Astrocyte of the cerebellum (primary cell): ENCODE data around the gene PACRG.
A peak's percentile ranks its signal among the peaks of the same experiment; 100 is the strongest.

Experiments
- DNase-seq: peaks from one replicate; pipeline ENCODE4 v3.0.0-alpha.2; 2011; ENCODE audit warnings: low read depth
- H3K4me3 ChIP-seq: 2 replicates; pipeline ENCODE4 v1.5.1; 2011; ENCODE audit warnings: mild to moderate bottlenecking, low read depth, low read length, moderate library complexity
- CTCF ChIP-seq: IDR thresholded peaks from 2 replicates; pipeline ENCODE4 v1.5.1; 2012; ENCODE audit warnings: low read length, low read depth, moderate library complexity, mild to moderate bottlenecking; ENCODE audit errors: missing control alignments
- in situ Hi-C: cut with HindIII; loops from 2 replicates; pipeline ENCODE4 v1.10.0; 2017; ENCODE audit warnings: low sequenced_read_pairs

PACRG gene

GRCh38 chr6:163212123-163212522, 484.3 kb downstream of the PACRG start:
- in situ Hi-C loops: no loop called here
- H3K4me3 ChIP-seq: no peak overlapping the region
- no peak for TF ChIP-seq CTCF
- no peak for DNase-seq

- no peak for DNase-seq
- in situ Hi-C loops: no loop called here
- no peak overlapping the region for H3K4me3 ChIP-seq
- no peak for TF ChIP-seq CTCF
Observed at GRCh38 chr6:163214259-163214658, 486.5 kb downstream of the PACRG start.

- in situ Hi-C loops: no loop called here
- no peak for DNase-seq
- H3K4me3 ChIP-seq: no peak overlapping the region
- no peak for TF ChIP-seq CTCF
Observed at GRCh38 chr6:163218361-163218894, 490.7 kb downstream of the PACRG start.

GRCh38 chr6:163226181-163226835, 498.5 kb downstream of the PACRG start:
- DNase-seq: no peak
- in situ Hi-C loops: no loop called here
- no peak overlapping the region for H3K4me3 ChIP-seq
- no peak for TF ChIP-seq CTCF

- in situ Hi-C loops: no loop called here
- peak; percentile 76 for DNase-seq
- no peak for TF ChIP-seq CTCF
- H3K4me3 ChIP-seq: no peak overlapping the region
Observed at GRCh38 chr6:163226836-163227485, 499.2 kb downstream of the PACRG start.

GRCh38 chr6:163228041-163228440, 500.3 kb downstream of the PACRG start:
- no peak overlapping the region for H3K4me3 ChIP-seq
- in situ Hi-C loops: no loop called here
- no peak for TF ChIP-seq CTCF
- DNase-seq: no peak
